ENCODE measurements around the gene FZD7. TPM values are rescaled to one million over a fixed set of nuclear protein-coding genes. Genes with fewer than 3 reads are reported as not detected.

Gene FZD7
- total and polyA plus RNA-seq, 10 of the 15 experiments (the other 5 are each of a cell fraction or from before 2014, with no cell fraction given), result 0.24 to 2.4 (median 0.75) TPM

GRCh38 chr2:202017940-202018339 lies 15.7 kb upstream of the FZD7 start:
- DNase-seq (ENCODE audit: low read depth, low spot score), result no peak
- no peaks in the 10 kb centered on the region for H3K79me2 ChIP-seq (ENCODE audit: control insufficient read depth, insufficient read depth, low read length)
- H4K20me1 ChIP-seq (ENCODE audit: control insufficient read depth, insufficient read depth), result no peaks in the 10 kb centered on the region
- POLR2A ChIA-PET, result interaction anchor here (0.7 kb wide), 1 partner anchor 18 kb away, joined by 5 read pairs; no protein-coding TSS in a partner anchor
- H3K36me3 ChIP-seq (ENCODE audit: control insufficient read depth in 2 of 2, insufficient read depth in 2 of 2, low read length in 1 of 2), result no peaks in the 10 kb centered on the region
- intact Hi-C loops (cut with micrococcal nuclease; ENCODE audit: unreplicated experiment), result no loop called here
- no TSS peak for BruUV-seq (replicated peaks)
- no peaks in the 10 kb centered on the region; the same call in 2 of the 3 replicates for H3K9me3 ChIP-seq (replicated peaks; ENCODE audit: control insufficient read depth, insufficient read depth, low read length)
- TF ChIP-seq SPI1 (IDR thresholded peaks at IDR 0.05; ENCODE audit: borderline replicate concordance, insufficient read depth, low read depth, low read length) (no peak), PML (IDR thresholded peaks at IDR 0.05; ENCODE audit: low read length) (no peak), NR2C2 (IDR thresholded peaks at IDR 0.05; ENCODE audit: borderline replicate concordance, control insufficient read depth, insufficient read length, low read depth) (no peak), CEBPZ (IDR thresholded peaks at IDR 0.05; ENCODE audit: low read depth, low read length) (no peak), E4F1 (IDR thresholded peaks at IDR 0.05; ENCODE audit: borderline replicate concordance, partially characterized antibody) (no peak), ZNF207 (IDR thresholded peaks at IDR 0.05; ENCODE audit: borderline replicate concordance) (no peak), NFYB (IDR thresholded peaks at IDR 0.05; ENCODE audit: insufficient read depth, low read depth, low read length) (no peak), TCF12 (IDR thresholded peaks at IDR 0.05; ENCODE audit: low read depth, low read length) (no peak), BRCA1 (IDR thresholded peaks at IDR 0.05; ENCODE audit: low read depth, low read length) (no peak), SIX5 (IDR thresholded peaks at IDR 0.05; ENCODE audit: low read depth, low read length, severe bottlenecking) (no peak), TARDBP (IDR thresholded peaks at IDR 0.05; ENCODE audit: borderline replicate concordance) (no peak), MAX (IDR thresholded peaks at IDR 0.05; ENCODE audit: low read depth, low read length) (no peak)
- in situ Hi-C loops (cut with MboI), result no loop called here
- no peaks in the 10 kb centered on the region; a peak in 1 of 4 replicates for H3K27me3 ChIP-seq (replicated peaks in 1 of 2; ENCODE audit: control insufficient read depth in 2 of 2, insufficient read depth in 2 of 2, low read length in 1 of 2)
- SMC1A ChIA-PET (ENCODE audit: uncharacterized antibody, unreplicated experiment), result interaction anchor here (0.8 to 3.7 kb wide), 3 partner anchors 13 to 30 kb away, joined by 3 to 18 read pairs (median 3); no protein-coding TSS in a partner anchor
- CTCF ChIA-PET, result interaction anchor here (0.7 to 2.3 kb wide), 6 partner anchors 8 to 158 kb away, joined by 3 to 11 read pairs (median 3); no protein-coding TSS in a partner anchor
- FAIRE-seq, result no peak
- no peak overlapping the region for H3K27ac ChIP-seq (ENCODE audit: control insufficient read depth, insufficient read depth)
- ATAC-seq, result no peak
- no peak overlapping the region for H3K4me3 ChIP-seq
- H3K4me1 ChIP-seq (ENCODE audit: control insufficient read depth, insufficient read depth, low read length), result no peaks in the 10 kb centered on the region
- no peak overlapping the region for H3K9ac ChIP-seq (ENCODE audit: control insufficient read depth, insufficient read depth, low read length)
- RAD21 ChIA-PET (ENCODE audit: unreplicated experiment), result interaction anchor here (1.1 to 2.3 kb wide), 2 partner anchors 13 to 37 kb away, joined by 3 to 5 read pairs; no protein-coding TSS in a partner anchor
- no peak overlapping the region for H3K4me2 ChIP-seq (ENCODE audit: control insufficient read depth, insufficient read depth)
- H2AFZ ChIP-seq (ENCODE audit: control insufficient read depth, low read depth, low read length), result no peak overlapping the region

Data from GM12878 (cell line).